ENCODE data around the gene KNDC1. TPM values are rescaled to one million over a fixed set of nuclear protein-coding genes. Genes with fewer than 3 reads are reported as not detected.
"Not testable (repeated sequence)": the region's sequence is repeated elsewhere in the genome, so short reads cannot be mapped to it uniquely, and the experiment has no call there.

Gene KNDC1
- total RNA-seq, 2 experiments from 2014 or later = 0.36 to 0.40 TPM

- Mint-ChIP-seq H3K9me3 (no peaks in the 10 kb centered on the region), H3K36me3 (peaks cover 4% of the 10 kb centered on the region), H3K4me1 (peaks cover 33% of the 10 kb centered on the region), H3K4me3 (peak overlapping the region; percentile 66), H3K27me3 (no peaks in the 10 kb centered on the region), H3K27ac (peak overlapping the region; percentile 51)
- DNase-seq (peak; percentile 51), ATAC-seq (ENCODE audit: low read depth) (peak; percentile 55)
- POLR2A ChIA-PET = interaction anchor here (1.1 to 4.8 kb wide), 2 partner anchors 11 to 14 kb away, joined by 4 to 35 read pairs; partner anchors contain the start of gene ADAM8
Measured at GRCh38 chr10:133264461-133264860, 104.4 kb downstream of the KNDC1 start.

- DNase-seq; H3K27me3 Mint-ChIP-seq; H3K36me3 Mint-ChIP-seq; ATAC-seq (ENCODE audit: low read depth); H3K9me3 Mint-ChIP-seq; H3K27ac Mint-ChIP-seq: not testable (repeated sequence)
- POLR2A ChIA-PET = interaction anchor here (1.1 to 4.8 kb wide), 2 partner anchors 10 to 13 kb away, joined by 4 to 35 read pairs; partner anchors contain the start of gene ADAM8
- Mint-ChIP-seq H3K4me3 (peak overlapping the region; percentile 66), H3K4me1 (peaks cover 28% of the 10 kb centered on the region)
Measured at GRCh38 chr10:133265052-133265451, 105.0 kb downstream of the KNDC1 start.

- DNase-seq (no peak), ATAC-seq (ENCODE audit: low read depth) (no peak)
- POLR2A ChIA-PET = interaction anchor here (0.5 to 1.5 kb wide), 2 partner anchors 10 to 35 kb away, joined by 3 to 5 read pairs; partner anchors contain the start of gene ADAM8
- no peak overlapping the region for H3K4me3 Mint-ChIP-seq
- H3K4me1 Mint-ChIP-seq = peaks cover 17% of the 10 kb centered on the region
- no peak overlapping the region for H3K27ac Mint-ChIP-seq
- peaks cover 4% of the 10 kb centered on the region for H3K36me3 Mint-ChIP-seq
- no peaks in the 10 kb centered on the region for H3K9me3 Mint-ChIP-seq
- no peaks in the 10 kb centered on the region for H3K27me3 Mint-ChIP-seq
Measured at GRCh38 chr10:133266056-133266795, 106.2 kb downstream of the KNDC1 start.

GRCh38 chr10:133267293-133267692 is 107.3 kb downstream of the KNDC1 start:
- H3K9me3 Mint-ChIP-seq = no peaks in the 10 kb centered on the region
- H3K27me3 Mint-ChIP-seq = no peaks in the 10 kb centered on the region
- POLR2A ChIA-PET = interaction anchor here (0.5 to 1.5 kb wide), 3 partner anchors 8 to 34 kb away, joined by 3 to 5 read pairs (median 3); partner anchors contain the start of gene ADAM8
- H3K36me3 Mint-ChIP-seq = peaks cover 6% of the 10 kb centered on the region
- no peak overlapping the region for H3K4me3 Mint-ChIP-seq
- ATAC-seq (ENCODE audit: low read depth) = no peak
- DNase-seq = no peak
- H3K27ac Mint-ChIP-seq = no peak overlapping the region
- peaks cover 17% of the 10 kb centered on the region for H3K4me1 Mint-ChIP-seq

GRCh38 chr10:133267829-133268228 is 107.8 kb downstream of the KNDC1 start:
- H3K27me3 Mint-ChIP-seq = no peaks in the 10 kb centered on the region
- no peak overlapping the region for H3K4me3 Mint-ChIP-seq
- H3K27ac Mint-ChIP-seq = no peak overlapping the region
- H3K4me1 Mint-ChIP-seq = peaks cover 17% of the 10 kb centered on the region
- H3K36me3 Mint-ChIP-seq = peaks cover 6% of the 10 kb centered on the region
- ATAC-seq (ENCODE audit: low read depth) (no peak), DNase-seq (no peak)
- H3K9me3 Mint-ChIP-seq = no peaks in the 10 kb centered on the region
- POLR2A ChIA-PET = interaction anchor here (1.4 to 1.5 kb wide), 2 partner anchors 9 kb away, joined by 3 to 5 read pairs; partner anchors contain the start of gene ADAM8

GRCh38 chr10:133268532-133268931 is 108.5 kb downstream of the KNDC1 start:
- Mint-ChIP-seq H3K4me1 (peaks cover 17% of the 10 kb centered on the region), H3K27ac (no peak overlapping the region), H3K36me3 (peaks cover 6% of the 10 kb centered on the region), H3K27me3 (no peaks in the 10 kb centered on the region), H3K9me3 (no peaks in the 10 kb centered on the region), H3K4me3 (no peak overlapping the region)
- DNase-seq = no peak
- POLR2A ChIA-PET = no interaction called here
- ATAC-seq (ENCODE audit: low read depth) = no peak

- Mint-ChIP-seq H3K27ac (no peak overlapping the region), H3K4me1 (peaks cover 10% of the 10 kb centered on the region), H3K36me3 (peaks cover 4% of the 10 kb centered on the region), H3K27me3 (no peaks in the 10 kb centered on the region), H3K4me3 (no peak overlapping the region), H3K9me3 (no peaks in the 10 kb centered on the region)
- ATAC-seq (ENCODE audit: low read depth) = no peak
- POLR2A ChIA-PET = no interaction called here
- no peak for DNase-seq
Measured at GRCh38 chr10:133269367-133269766, 109.3 kb downstream of the KNDC1 start.

- Mint-ChIP-seq H3K9me3 (no peaks in the 10 kb centered on the region), H3K4me1 (peaks cover 6% of the 10 kb centered on the region)
- POLR2A ChIA-PET = interaction anchor here (0.8 kb wide), 1 partner anchor 11 kb away, joined by 3 read pairs; no protein-coding TSS in a partner anchor
Measured at GRCh38 chr10:133270204-133270603, 110.2 kb downstream of the KNDC1 start.

GRCh38 chr10:133270773-133271297 is 110.8 kb downstream of the KNDC1 start:
- POLR2A ChIA-PET = interaction anchor here (0.8 kb wide), 1 partner anchor 12 kb away, joined by 3 read pairs; no protein-coding TSS in a partner anchor
- no peaks in the 10 kb centered on the region for H3K27me3 Mint-ChIP-seq
- H3K9me3 Mint-ChIP-seq = no peaks in the 10 kb centered on the region
- H3K27ac Mint-ChIP-seq = no peak overlapping the region
- peaks cover 2% of the 10 kb centered on the region for H3K36me3 Mint-ChIP-seq
- ATAC-seq (ENCODE audit: low read depth) (no peak), DNase-seq (no peak)
- H3K4me3 Mint-ChIP-seq = no peak overlapping the region
- peaks cover 6% of the 10 kb centered on the region for H3K4me1 Mint-ChIP-seq

More at GRCh38 chr10:133270204-133270603, 110.2 kb downstream of the KNDC1 start:
- ATAC-seq (ENCODE audit: low read depth) (no peak), DNase-seq (no peak)
- no peak overlapping the region for H3K27ac Mint-ChIP-seq
- no peaks in the 10 kb centered on the region for H3K27me3 Mint-ChIP-seq
- H3K4me3 Mint-ChIP-seq = no peak overlapping the region
- peaks cover 2% of the 10 kb centered on the region for H3K36me3 Mint-ChIP-seq

GRCh38 chr10:133271521-133272300 is 111.7 kb downstream of the KNDC1 start:
- H3K4me3 Mint-ChIP-seq = no peak overlapping the region
- no peak overlapping the region for H3K27ac Mint-ChIP-seq
- no peaks in the 10 kb centered on the region for H3K9me3 Mint-ChIP-seq
- H3K4me1 Mint-ChIP-seq = peaks cover 8% of the 10 kb centered on the region
- DNase-seq = no peak
- no peak for ATAC-seq (ENCODE audit: low read depth)
- POLR2A ChIA-PET = no interaction called here
- H3K36me3 Mint-ChIP-seq = peaks cover 2% of the 10 kb centered on the region
- no peaks in the 10 kb centered on the region for H3K27me3 Mint-ChIP-seq

GRCh38 chr10:133272301-133272963 is 112.4 kb downstream of the KNDC1 start:
- DNase-seq (no peak), ATAC-seq (ENCODE audit: low read depth) (no peak)
- POLR2A ChIA-PET = no interaction called here
- Mint-ChIP-seq H3K36me3 (peaks cover 2% of the 10 kb centered on the region), H3K27ac (no peak overlapping the region), H3K27me3 (no peaks in the 10 kb centered on the region), H3K4me1 (peaks cover 8% of the 10 kb centered on the region), H3K9me3 (no peaks in the 10 kb centered on the region), H3K4me3 (no peak overlapping the region)

GRCh38 chr10:133272964-133273420 is 113.0 kb downstream of the KNDC1 start:
- Mint-ChIP-seq H3K27ac (no peak overlapping the region), H3K27me3 (no peaks in the 10 kb centered on the region), H3K36me3 (peaks cover 2% of the 10 kb centered on the region), H3K9me3 (no peaks in the 10 kb centered on the region), H3K4me1 (peaks cover 12% of the 10 kb centered on the region), H3K4me3 (no peak overlapping the region)
- ATAC-seq (ENCODE audit: low read depth) = no peak
- POLR2A ChIA-PET = no interaction called here
- DNase-seq = no peak
